Heart left ventricle (tissue), 16 donors: ENCODE measurements around the gene RDX. TPM values are rescaled to one million over a fixed set of nuclear protein-coding genes. Genes with fewer than 3 reads are reported as not detected.

Experiments used
- ATAC-seq, 4 donors: fragments of 200-7000 bp; cut with Tn5 transposase; one replicate each; pipeline ENCODE4 v1.9.1; 2020 to 2022; ENCODE audit warnings: moderate library complexity in 4 of 4, mild to moderate bottlenecking in 3 of 4, moderate number of reproducible peaks in 1 of 4
- DNase-seq, 5 donors: peaks; one replicate each; pipeline ENCODE4 v3.0.0-alpha.2; 2020
- H3K27ac ChIP-seq, 12 donors: fragments of 200-600 bp; sonication (generic) in 4 of 12; one replicate each; pipeline versions ENCODE4 v1.5.0 to v1.8.0; 2016 to 2022; ENCODE audit warnings: mild to moderate bottlenecking in 2 of 12
- H3K27me3 ChIP-seq, 9 donors: fragments of 200-600 bp; sonication (generic) in 2 of 9; one replicate each; pipeline versions ENCODE4 v1.5.1 to v1.8.0; 2016 to 2022; ENCODE audit warnings: mild to moderate bottlenecking in 3 of 9
- H3K36me3 ChIP-seq, 9 donors: fragments of 200-600 bp; sonication (generic) in 2 of 9; one replicate each; pipeline versions ENCODE4 v1.5.0 to v1.8.0; 2018 to 2022; ENCODE audit warnings: mild to moderate bottlenecking in 2 of 9
- H3K4me1 ChIP-seq, 12 donors: fragments of 200-600 bp; sonication (generic) in 4 of 12; one replicate each; pipeline versions ENCODE4 v1.5.0 to v1.8.0; 2016 to 2022; ENCODE audit warnings: mild to moderate bottlenecking in 3 of 12
- H3K4me3 ChIP-seq, 12 donors: fragments of 200-600 bp; sonication (generic) in 4 of 12; one replicate each; pipeline versions ENCODE4 v1.5.0 to v1.8.0; 2017 to 2022; ENCODE audit warnings: mild to moderate bottlenecking in 9 of 12, moderate library complexity in 4 of 12
- H3K9me3 ChIP-seq, 12 donors: fragments of 200-600 bp; sonication (generic) in 4 of 12; one replicate each; pipeline versions ENCODE4 v1.5.0 to v1.8.0; 2016 to 2022; ENCODE audit warnings: mild to moderate bottlenecking in 1 of 12
- POLR2A ChIP-seq, 2 donors: fragments of 450-650 bp; IDR thresholded peaks; one replicate each; pipeline ENCODE4 v1.6.1; 2017; ENCODE audit warnings: antibody characterized with exemption in 2 of 2, mild to moderate bottlenecking in 2 of 2, moderate library complexity in 2 of 2
- WGBS, 4 donors: extraction: QIAGEN DNeasy Blood & Tissue Kit in 2 of 4; methylation state at CpG; one replicate each; pipeline versions ENCODE4 v1.1.5 to v1.1.7; 2013 to 2018; 5-methylcytosine and 5-hydroxymethylcytosine counted together
- intact Hi-C, 10 donors: fragments of 100-400 bp; cut with DNase I; formaldehyde crosslinking; loops; one replicate each; pipeline versions ENCODE4 v1.11.1 to v1.14.2; 2022
- polyA plus RNA-seq, 2 donors: library from polyadenylated mRNA; stranded (reverse); fragments of 200-250 nt; gene quantifications; one replicate each; pipeline ENCODE4 v1.2.3, GENCODE V29; 2013
- total RNA-seq, 9 donors: library from RNA; depleted of rRNA in 2 of 9; stranded (reverse); fragments of >200 nt in 2 of 9; fragmentation: NEBNext Ultra II Directional in 3 of 9; extraction: Animal tissue kit (Norgen Biotek cat#: 25700) in 3 of 9; gene quantifications; one replicate each; pipeline versions ENCODE4 v1.1.0 to v1.2.4, GENCODE V29; 2016 to 2023
- TF ChIP-seq, protein P1 (sequence below), 12 donors: fragments of 200-600 bp; sonication (generic) in 4 of 12; IDR thresholded peaks; one replicate each; pipeline versions ENCODE4 v1.5.0 to v1.8.0; 2018 to 2022; ENCODE audit warnings: antibody characterized with exemption in 12 of 12, mild to moderate bottlenecking in 5 of 12
- donor health status: ischemic (EF 13 %, LVEDD 7.1; RV severe dilation, severe dysfunction).
- donor health status: healthy with polysubstance abuse.
- donor health status: DM: no; HTN: yes; CAD: no.
- donor health status: DM: no; HTN: no; CAD: no.
- donor health status: ischemic (EF 25% LVEDD 6.9; RV normal size, moderate dysfunction).
- donor health status: ischemic (EF 25% LVEDD 5.7; RV mildly dilated, moderate dysfunction).
- donor health status: healthy.
- donor health status: DM: yes; HTN: yes; CAD: no.
- donor health status: ischemic (EF 35%, LVEDD 5.7; RV mildly dilated, moderate dysfunction).
- donor health status: nonischemic (EF 11% LVEDD 7.7; RV severe dilation, severe dysfunction).
- donor health status: DM: yes; HTN: yes; CAD: no.
- donor health status: PGD.
- donor health status: ischemic (EF 29% LVEDD 5.4; RV normal size, mild dysfunction).
- donor health status: nonischemic (EF 23%, LVEDD 6.1; RV moderate dilation, normal function).

The RDX gene
- total and polyA plus RNA-seq, 11 donors: 33.5 to 148 (median 120) TPM

- H3K27me3 ChIP-seq: no peaks in the 10 kb centered on the region
- ATAC-seq (no peak), DNase-seq (no peak)
- no peak overlapping the region for H3K4me3 ChIP-seq
- intact Hi-C loops: loop anchor here in 4 of 10 donors (10.0 kb wide), 4 partner anchors 244 to 1254 kb away; no protein-coding TSS in a partner anchor
- WGBS, 4 donors: 76 to 95% (median 93%) methylated on average over 1 of the region's 1 CpG
- H3K27ac ChIP-seq: no peak overlapping the region
- H3K4me1 ChIP-seq: peaks cover 0 to 10% (median 0%) of the 10 kb centered on the region in 12 donors
- TF ChIP-seq, protein P1, sequence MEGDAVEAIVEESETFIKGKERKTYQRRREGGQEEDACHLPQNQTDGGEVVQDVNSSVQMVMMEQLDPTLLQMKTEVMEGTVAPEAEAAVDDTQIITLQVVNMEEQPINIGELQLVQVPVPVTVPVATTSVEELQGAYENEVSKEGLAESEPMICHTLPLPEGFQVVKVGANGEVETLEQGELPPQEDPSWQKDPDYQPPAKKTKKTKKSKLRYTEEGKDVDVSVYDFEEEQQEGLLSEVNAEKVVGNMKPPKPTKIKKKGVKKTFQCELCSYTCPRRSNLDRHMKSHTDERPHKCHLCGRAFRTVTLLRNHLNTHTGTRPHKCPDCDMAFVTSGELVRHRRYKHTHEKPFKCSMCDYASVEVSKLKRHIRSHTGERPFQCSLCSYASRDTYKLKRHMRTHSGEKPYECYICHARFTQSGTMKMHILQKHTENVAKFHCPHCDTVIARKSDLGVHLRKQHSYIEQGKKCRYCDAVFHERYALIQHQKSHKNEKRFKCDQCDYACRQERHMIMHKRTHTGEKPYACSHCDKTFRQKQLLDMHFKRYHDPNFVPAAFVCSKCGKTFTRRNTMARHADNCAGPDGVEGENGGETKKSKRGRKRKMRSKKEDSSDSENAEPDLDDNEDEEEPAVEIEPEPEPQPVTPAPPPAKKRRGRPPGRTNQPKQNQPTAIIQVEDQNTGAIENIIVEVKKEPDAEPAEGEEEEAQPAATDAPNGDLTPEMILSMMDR (IDR thresholded peaks at IDR 0.05): no peak
- no peak for TF ChIP-seq POLR2A (IDR thresholded peaks at IDR 0.05)
- no peaks in the 10 kb centered on the region for H3K9me3 ChIP-seq
- no peaks in the 10 kb centered on the region for H3K36me3 ChIP-seq
Measured at GRCh38 chr11:110190885-110191284, 105.5 kb downstream of the RDX start.

DNA sequence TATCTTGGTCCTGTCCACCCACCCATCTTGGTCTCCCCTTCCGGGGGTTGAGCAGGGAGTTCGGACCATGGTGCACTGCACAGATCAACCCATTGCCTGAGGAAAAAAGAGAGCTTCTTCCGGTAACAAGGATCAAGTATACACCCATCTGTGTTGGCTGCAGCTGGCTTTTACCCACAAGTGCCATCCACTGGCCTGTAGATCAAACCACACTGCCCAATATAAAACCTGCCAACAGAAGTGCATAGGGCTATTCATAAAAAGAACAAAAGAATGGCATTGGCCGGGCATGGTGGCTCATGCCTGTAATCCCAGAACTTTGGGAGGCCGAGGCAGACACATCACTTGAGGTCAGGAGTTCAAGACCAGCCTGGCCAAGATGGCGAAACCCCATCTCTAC, 108.7 kb downstream of the RDX start:
- intact Hi-C loops: loop anchor here in 1 of 10 donors (10.0 kb wide), 1 partner anchor 233 kb away; no protein-coding TSS in a partner anchor
- no peak overlapping the region for H3K4me3 ChIP-seq
- H3K27me3 ChIP-seq: no peaks in the 10 kb centered on the region
- no peaks in the 10 kb centered on the region for H3K4me1 ChIP-seq
- 87 to 97% (median 92%) methylated on average over 6 of the region's 6 CpGs for whole genome bisulfite sequencing, 4 donors
- H3K27ac ChIP-seq: no peak overlapping the region
- no peaks in the 10 kb centered on the region for H3K36me3 ChIP-seq
- ATAC-seq (no peak), DNase-seq (no peak)
- no peaks in the 10 kb centered on the region for H3K9me3 ChIP-seq
- no peak for TF ChIP-seq POLR2A (IDR thresholded peaks at IDR 0.05)
- TF ChIP-seq, protein P1 (IDR thresholded peaks at IDR 0.05): no peak

DNA sequence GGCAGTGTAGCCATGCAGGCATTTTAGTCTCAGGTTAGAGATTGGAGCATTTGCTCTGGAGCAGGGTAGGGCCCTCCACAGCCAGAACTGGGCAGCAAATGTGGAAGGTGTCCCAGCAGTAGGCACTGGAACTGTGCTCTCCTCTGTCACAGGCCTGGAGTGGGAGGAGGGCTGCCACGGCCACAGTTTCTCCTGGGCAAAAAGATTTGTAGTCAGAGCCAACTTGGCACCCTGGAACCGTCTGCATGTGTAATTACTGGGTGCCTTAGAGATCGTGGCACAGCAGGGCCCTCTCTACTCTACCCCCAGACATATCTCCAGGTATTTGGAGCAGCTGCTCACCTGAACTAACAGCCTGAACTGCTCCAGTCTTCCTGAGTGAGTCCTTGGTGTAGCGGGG, 109.5 kb downstream of the RDX start:
- intact Hi-C loops: loop anchor here in 1 of 10 donors (10.0 kb wide), 1 partner anchor 232 kb away; no protein-coding TSS in a partner anchor
- Histone ChIP-seq H3K27me3 (no peaks in the 10 kb centered on the region), H3K4me1 (no peaks in the 10 kb centered on the region), H3K27ac (no peak overlapping the region), H3K4me3 (no peak overlapping the region), H3K36me3 (no peaks in the 10 kb centered on the region), H3K9me3 (no peaks in the 10 kb centered on the region)
- DNase-seq: no peak
- WGBS, 4 donors: 79 to 96% (median 93%) methylated on average over 2 to 4 of the region's 4 CpGs
- ATAC-seq: peak in 1 of 4 donors; percentile 29
- no peak for TF ChIP-seq POLR2A (IDR thresholded peaks at IDR 0.05)
- TF ChIP-seq, protein P1 (IDR thresholded peaks at IDR 0.05): no peak

GRCh38 chr11:110186456-110186855, 110.0 kb downstream of the RDX start:
- H3K27me3 ChIP-seq: no peaks in the 10 kb centered on the region
- ATAC-seq: no peak
- no peak overlapping the region for H3K27ac ChIP-seq
- no peak overlapping the region for H3K4me3 ChIP-seq
- intact Hi-C loops: loop anchor here in 1 of 10 donors (10.0 kb wide), 1 partner anchor 232 kb away; no protein-coding TSS in a partner anchor
- WGBS, 4 donors: 91 to 96% (median 94%) methylated on average over 5 of the region's 5 CpGs
- H3K36me3 ChIP-seq: no peaks in the 10 kb centered on the region
- H3K4me1 ChIP-seq: no peaks in the 10 kb centered on the region
- DNase-seq: no peak
- TF ChIP-seq, protein P1 (IDR thresholded peaks at IDR 0.05): no peak
- TF ChIP-seq POLR2A (IDR thresholded peaks at IDR 0.05): no peak
- H3K9me3 ChIP-seq: no peaks in the 10 kb centered on the region
